ENCODE measurements around the gene RBAK.
"Not testable (repeated sequence)": the region's sequence is repeated elsewhere in the genome, so short reads cannot be mapped to it uniquely, and the experiment has no call there.

Gene RBAK

GRCh38 chr7:5053175-5053574, 7.5 kb downstream of the RBAK start:
- no peak overlapping the region for H3K4me3 Mint-ChIP-seq
- H3K27me3 Mint-ChIP-seq (ENCODE audit: low read depth) = no peaks in the 10 kb centered on the region
- TF ChIP-seq, protein P1, sequence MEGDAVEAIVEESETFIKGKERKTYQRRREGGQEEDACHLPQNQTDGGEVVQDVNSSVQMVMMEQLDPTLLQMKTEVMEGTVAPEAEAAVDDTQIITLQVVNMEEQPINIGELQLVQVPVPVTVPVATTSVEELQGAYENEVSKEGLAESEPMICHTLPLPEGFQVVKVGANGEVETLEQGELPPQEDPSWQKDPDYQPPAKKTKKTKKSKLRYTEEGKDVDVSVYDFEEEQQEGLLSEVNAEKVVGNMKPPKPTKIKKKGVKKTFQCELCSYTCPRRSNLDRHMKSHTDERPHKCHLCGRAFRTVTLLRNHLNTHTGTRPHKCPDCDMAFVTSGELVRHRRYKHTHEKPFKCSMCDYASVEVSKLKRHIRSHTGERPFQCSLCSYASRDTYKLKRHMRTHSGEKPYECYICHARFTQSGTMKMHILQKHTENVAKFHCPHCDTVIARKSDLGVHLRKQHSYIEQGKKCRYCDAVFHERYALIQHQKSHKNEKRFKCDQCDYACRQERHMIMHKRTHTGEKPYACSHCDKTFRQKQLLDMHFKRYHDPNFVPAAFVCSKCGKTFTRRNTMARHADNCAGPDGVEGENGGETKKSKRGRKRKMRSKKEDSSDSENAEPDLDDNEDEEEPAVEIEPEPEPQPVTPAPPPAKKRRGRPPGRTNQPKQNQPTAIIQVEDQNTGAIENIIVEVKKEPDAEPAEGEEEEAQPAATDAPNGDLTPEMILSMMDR (IDR thresholded peaks at IDR 0.05; ENCODE audit: unreplicated experiment in 3 of 3) = no peak
- no peaks in the 10 kb centered on the region for H3K4me1 Mint-ChIP-seq
- H3K27ac Mint-ChIP-seq = no peak overlapping the region
- peaks cover 99% of the 10 kb centered on the region for H3K36me3 Mint-ChIP-seq (ENCODE audit: low read depth)
- H3K9me3 Mint-ChIP-seq = peaks cover 78% of the 10 kb centered on the region

GRCh38 chr7:5063698-5064097, 18.0 kb downstream of the RBAK start:
- TF ChIP-seq, protein P1 (IDR thresholded peaks at IDR 0.05; ENCODE audit: unreplicated experiment in 3 of 3) = no peak
- no peak overlapping the region for H3K4me3 Mint-ChIP-seq
- no peaks in the 10 kb centered on the region for H3K4me1 Mint-ChIP-seq
- H3K27me3 Mint-ChIP-seq (ENCODE audit: low read depth) = peaks cover 5% of the 10 kb centered on the region
- peaks cover 92% of the 10 kb centered on the region for H3K9me3 Mint-ChIP-seq
- peaks cover 100% of the 10 kb centered on the region for H3K36me3 Mint-ChIP-seq (ENCODE audit: low read depth)
- H3K27ac Mint-ChIP-seq = no peak overlapping the region

DNA sequence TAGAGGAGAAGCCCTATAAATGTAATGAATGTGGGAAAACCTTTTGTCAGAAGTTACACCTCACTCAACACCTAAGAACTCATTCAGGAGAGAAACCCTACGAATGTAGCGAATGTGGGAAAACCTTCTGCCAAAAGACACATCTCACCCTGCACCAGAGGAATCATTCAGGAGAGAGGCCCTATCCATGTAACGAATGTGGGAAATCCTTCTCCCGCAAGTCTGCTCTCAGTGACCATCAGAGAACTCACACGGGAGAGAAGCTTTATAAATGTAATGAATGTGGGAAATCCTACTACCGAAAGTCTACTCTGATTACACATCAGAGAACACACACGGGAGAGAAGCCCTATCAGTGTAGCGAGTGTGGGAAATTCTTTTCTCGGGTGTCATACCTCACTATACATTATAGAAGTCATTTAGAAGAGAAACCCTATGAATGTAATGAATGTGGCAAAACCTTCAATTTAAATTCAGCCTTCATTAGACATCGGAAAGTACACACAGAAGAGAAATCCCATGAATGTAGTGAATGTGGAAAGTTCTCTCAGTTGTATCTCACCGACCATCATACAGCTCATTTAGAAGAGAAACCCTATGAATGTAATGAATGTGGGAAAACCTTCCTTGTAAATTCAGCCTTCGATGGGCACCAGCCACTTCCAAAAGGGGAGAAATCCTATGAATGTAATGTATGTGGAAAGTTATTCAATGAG, 18.9 kb downstream of the RBAK start:
- Mint-ChIP-seq H3K9me3 (peaks cover 93% of the 10 kb centered on the region), H3K36me3 (ENCODE audit: low read depth) (peaks cover 100% of the 10 kb centered on the region), H3K4me1 (no peaks in the 10 kb centered on the region), H3K27me3 (ENCODE audit: low read depth) (no peaks in the 10 kb centered on the region), H3K27ac (no peak overlapping the region), H3K4me3 (no peak overlapping the region)
- TF ChIP-seq, protein P1 (IDR thresholded peaks at IDR 0.05; ENCODE audit: unreplicated experiment in 3 of 3) = no peak

DNA sequence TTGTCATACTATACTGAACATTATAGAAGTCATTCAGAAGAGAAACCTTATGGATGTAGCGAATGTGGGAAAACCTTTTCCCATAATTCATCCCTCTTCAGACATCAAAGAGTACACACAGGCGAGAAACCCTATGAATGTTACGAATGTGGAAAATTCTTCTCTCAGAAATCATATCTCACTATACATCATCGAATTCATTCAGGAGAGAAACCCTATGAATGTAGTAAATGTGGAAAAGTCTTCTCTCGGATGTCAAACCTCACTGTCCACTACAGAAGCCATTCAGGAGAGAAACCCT, 19.4 kb downstream of the RBAK start:
- Mint-ChIP-seq H3K4me3 (no peak overlapping the region), H3K27ac (no peak overlapping the region), H3K4me1 (no peaks in the 10 kb centered on the region), H3K27me3 (ENCODE audit: low read depth) (peaks cover 3% of the 10 kb centered on the region), H3K36me3 (ENCODE audit: low read depth) (peaks cover 100% of the 10 kb centered on the region), H3K9me3 (peaks cover 93% of the 10 kb centered on the region)
- TF ChIP-seq, protein P1 (IDR thresholded peaks at IDR 0.05; ENCODE audit: unreplicated experiment in 3 of 3) = no peak

DNA sequence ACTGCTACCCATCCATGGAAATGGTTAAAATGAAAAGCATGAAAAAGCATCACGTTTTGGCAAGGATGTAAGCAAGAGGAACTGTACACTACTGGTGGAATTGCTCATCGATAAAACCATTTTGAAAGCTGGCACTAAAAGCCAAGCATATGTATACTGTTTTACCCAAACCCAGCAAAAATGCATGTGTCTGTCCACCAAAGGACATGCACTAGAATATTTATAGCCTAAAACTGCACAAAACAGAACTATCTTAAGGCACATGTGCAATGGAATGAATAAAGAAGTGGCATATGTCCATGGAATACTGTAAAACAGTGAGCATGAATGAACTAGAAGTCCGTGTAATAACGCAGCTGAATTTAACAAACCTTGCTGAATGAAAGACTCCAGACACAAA, 22.9 kb downstream of the RBAK start:
- H3K27me3 Mint-ChIP-seq (ENCODE audit: low read depth) = peaks cover 5% of the 10 kb centered on the region
- TF ChIP-seq, protein P1 (IDR thresholded peaks at IDR 0.05; ENCODE audit: unreplicated experiment in 3 of 3) = no peak
- peaks cover 78% of the 10 kb centered on the region for H3K9me3 Mint-ChIP-seq
- H3K36me3 Mint-ChIP-seq (ENCODE audit: low read depth) = peaks cover 86% of the 10 kb centered on the region
- H3K27ac Mint-ChIP-seq = no peak overlapping the region
- H3K4me3 Mint-ChIP-seq = no peak overlapping the region
- no peaks in the 10 kb centered on the region for H3K4me1 Mint-ChIP-seq

DNA sequence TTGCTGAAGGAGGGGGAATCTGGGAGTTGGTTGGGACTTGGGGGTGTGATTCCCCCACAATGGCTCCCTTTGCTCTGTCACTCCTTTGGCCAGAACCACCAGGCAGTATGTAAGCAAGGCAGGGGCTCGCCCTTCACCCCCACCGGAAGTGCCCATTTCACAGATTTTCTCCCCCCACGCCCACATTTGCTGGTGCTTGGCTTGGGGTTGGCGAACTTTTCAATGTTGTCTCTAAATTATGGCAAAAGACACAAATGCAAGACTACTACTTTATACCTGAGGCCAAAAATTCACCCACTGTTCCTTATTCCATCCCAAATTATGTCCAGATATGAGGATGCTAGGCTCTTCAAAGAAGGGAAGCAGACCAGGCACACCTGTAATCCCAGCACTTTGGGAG, 24.5 kb downstream of the RBAK start:
- Mint-ChIP-seq H3K9me3 (peaks cover 63% of the 10 kb centered on the region), H3K27me3 (ENCODE audit: low read depth) (peaks cover 9% of the 10 kb centered on the region), H3K4me3 (no peak overlapping the region), H3K27ac (no peak overlapping the region), H3K36me3 (ENCODE audit: low read depth) (peaks cover 71% of the 10 kb centered on the region), H3K4me1 (no peaks in the 10 kb centered on the region)
- TF ChIP-seq, protein P1 (IDR thresholded peaks at IDR 0.05; ENCODE audit: unreplicated experiment in 3 of 3) = no peak

GRCh38 chr7:5075187-5075586, 29.5 kb downstream of the RBAK start:
- not testable (repeated sequence) for H3K4me3 Mint-ChIP-seq, H3K27ac Mint-ChIP-seq, H3K4me1 Mint-ChIP-seq
- Mint-ChIP-seq H3K9me3 (peaks cover 17% of the 10 kb centered on the region), H3K36me3 (ENCODE audit: low read depth) (peaks cover 21% of the 10 kb centered on the region), H3K27me3 (ENCODE audit: low read depth) (peaks cover 31% of the 10 kb centered on the region)

Data from nephron (organoid).